ENCODE results near the gene IL21R.
"Not testable (repeated sequence)": the region's sequence is repeated elsewhere in the genome, so short reads cannot be mapped to it uniquely, and the experiment has no call there.

The IL21R gene

DNA sequence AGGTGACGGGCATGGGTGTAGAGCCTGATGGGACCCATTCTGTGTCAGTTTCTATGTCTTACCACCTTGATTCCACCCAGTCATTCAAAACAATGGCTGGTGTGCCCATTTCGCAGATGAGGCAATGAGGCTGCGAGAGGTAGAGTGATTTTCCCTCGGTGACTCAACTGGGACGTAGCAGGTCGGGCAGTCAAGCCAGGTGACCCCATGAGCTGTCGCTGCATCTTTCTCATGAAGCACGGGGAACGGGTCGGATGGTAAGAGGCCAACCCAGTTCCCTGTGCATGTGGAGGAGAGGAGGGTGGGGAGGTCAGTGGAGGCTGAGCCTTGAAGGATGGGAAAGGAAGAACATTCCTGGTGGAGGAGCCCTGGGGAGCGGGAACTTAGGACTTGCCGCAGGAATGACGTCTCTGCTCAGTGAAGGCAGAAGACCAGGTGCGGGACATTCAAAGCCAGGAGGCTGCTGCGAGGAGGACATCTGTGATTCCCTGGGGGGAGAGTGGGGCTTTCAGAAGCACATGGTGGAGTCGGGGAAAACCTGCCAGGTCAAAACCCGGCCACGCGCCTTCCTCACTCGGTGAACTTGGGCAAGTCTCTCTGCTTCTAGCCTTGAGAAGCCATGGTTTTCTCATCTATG lies 1.1 kb downstream of the IL21R start:
- DNase-seq: no peak

DNA sequence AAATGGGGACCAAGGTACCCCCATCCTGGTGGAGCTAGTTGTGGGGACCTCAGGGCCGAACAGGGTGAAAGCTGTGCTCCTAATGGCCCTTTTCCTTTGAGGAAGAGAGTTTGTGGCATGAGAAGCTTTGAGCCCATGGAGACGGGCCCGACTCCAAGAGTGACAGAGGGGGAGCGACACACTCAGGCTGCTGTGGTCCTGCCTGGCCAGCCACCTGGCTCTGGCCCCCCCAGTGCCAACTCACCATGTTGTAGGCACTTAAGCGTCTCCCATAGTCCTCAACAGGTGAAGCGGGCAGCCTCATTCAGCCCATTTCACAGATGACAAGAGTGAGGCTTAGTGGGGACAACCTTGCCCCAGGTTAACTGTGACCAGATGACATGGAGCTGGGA lies 1.6 kb downstream of the IL21R start:
- no peak for DNase-seq

DNA sequence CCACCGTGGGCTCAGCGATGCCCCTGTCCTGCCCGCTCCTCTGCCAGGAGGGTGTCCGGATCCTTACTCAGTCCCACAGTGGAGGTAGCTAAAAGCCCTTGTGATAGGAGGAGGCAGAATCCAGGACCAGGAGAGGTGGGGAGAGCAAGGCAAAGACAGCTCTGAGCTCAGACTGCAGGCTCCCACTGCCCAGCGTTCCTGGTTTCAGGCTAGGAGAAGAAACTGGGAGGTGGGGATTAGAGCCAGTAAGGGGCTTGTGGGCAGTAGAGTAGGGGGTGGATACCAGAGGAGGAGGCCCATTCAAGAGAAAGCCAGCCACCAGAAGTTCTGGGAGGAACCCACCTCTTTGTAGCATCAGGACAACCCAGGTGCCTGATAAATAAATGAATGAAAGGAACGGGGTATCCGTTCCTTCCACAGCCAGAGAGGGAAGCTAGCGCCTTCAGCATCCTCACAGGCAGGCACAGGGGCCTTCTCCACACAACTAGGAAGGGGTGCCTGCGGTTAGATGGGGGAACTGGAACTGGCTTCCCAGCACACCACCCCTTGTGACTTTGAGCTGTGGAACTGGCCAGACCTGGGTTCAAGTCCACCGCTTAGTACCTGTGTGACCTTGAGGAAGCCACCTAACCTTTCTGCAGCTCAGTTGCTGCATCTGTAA lies 2.3 kb downstream of the IL21R start:
- DNase-seq: no peak

DNA sequence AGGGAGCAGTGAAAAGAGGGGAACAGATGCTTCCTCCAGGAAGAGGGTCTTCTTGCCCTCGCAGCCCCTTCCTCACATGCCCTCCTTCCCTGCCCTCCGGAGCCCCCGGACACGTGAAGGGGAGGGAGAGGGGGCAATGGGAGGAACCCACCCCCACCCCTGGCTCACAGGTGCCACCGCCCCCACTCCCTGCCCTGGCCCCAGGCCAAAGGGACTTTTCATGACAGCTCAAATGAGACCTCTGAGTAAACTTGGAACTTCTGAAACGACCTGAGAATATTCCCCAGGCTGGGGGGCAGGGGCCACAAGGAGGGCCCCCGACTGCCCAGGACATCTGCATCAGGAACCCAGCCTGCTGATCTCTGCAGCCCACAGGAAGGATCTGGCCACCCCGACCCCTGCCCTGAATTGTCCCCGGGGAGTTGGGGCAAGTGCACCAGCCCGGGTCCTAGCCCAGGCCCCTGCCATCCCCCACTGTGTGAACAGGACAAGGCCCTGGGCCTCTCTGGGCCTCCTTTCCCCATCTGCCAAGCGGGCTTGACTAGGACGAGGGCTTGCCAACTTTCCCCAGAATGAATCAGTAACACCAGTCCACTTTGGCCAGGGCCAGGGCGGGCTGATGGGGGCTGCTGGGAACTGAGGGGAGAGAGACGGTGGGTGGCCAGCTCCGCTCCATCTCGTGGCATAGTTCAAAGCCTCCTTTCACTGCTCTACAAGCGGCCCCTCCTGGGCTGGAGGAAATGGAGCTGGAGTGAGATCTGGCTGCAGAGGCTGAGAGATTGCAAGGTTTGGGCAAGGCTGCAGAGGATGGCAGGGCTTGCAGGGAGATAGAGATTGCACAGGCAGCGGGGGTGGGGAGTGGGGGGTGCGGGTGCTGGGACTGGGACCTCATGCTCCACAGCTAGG lies 3.8 kb downstream of the IL21R start:
- DNase-seq: no peak

DNA sequence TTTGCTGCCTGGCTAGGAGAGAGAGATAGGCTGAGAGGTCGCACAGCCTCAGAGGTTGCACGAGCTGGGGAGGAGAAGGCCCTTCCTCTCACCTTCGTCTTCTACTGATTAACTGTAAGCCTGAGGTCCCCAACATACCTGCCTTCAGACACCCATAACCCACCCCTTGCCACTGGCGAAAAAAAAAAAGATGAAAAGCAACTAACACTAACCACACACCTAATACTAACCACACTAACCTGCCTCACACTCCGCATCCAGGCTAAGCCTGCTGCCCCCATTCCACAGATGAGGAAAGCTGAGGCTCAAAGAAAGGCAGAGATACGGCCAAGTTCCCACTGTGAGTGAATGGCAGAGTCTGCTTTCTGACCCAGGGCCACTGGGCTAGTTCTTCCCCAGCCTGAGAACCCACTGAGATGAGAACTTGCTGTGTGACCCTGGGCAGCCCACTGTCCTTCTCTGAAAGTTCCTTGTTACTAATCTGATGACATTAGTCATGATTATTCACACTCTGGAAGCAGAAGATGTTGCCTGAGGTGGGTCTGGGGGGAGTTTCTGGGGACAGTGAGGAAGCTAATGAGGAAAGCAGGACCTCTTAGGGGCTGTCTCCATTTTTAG lies 4.6 kb downstream of the IL21R start:
- no peak for DNase-seq

DNA sequence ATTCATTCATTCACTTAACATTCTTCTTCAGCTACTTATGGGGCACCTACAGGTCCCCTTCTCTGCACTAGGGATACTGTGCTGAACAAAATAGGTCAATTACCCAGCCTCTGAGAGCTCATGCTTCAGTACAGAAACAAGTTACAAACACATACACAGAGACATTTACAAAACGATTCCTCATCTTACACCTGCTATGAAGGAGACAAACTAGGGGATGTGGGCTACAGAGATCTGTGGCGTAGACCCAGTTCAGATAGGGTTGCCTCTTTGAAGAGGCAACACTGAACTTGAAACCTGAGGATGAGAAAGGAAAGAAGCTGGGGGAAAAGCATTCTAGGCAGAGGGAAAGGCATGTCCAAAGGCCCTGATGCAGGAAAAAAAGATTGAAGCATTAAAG lies 5.2 kb downstream of the IL21R start:
- DNase-seq: no peak

DNA sequence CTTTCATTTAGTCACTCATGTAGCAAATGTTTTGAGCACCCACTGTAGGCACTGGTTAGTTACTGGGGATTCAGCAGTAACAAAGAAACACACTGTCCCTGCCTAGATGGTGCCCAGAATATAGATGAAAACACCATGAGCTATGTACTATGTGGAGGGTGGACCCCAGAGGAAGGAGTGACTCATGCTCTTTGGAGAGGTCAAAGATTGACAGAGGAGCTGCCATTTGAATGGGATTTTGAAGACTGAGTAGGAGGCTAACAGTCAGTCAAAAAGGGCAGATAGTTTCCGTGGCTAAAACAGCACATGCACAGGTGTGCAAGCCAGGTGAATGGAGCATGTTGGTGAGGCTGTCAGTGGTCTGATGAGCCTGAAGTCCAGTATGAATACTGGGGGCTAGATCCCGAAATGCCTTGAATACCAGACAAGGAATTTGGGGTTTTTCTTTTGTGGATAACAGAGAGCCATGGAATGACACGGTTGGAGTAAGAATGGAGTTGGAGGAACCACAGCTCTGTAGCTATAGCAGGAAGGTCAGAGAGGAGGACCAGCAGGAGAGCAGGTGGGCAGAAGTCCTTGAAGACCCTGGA lies 6.1 kb downstream of the IL21R start:
- no peak for DNase-seq

DNA sequence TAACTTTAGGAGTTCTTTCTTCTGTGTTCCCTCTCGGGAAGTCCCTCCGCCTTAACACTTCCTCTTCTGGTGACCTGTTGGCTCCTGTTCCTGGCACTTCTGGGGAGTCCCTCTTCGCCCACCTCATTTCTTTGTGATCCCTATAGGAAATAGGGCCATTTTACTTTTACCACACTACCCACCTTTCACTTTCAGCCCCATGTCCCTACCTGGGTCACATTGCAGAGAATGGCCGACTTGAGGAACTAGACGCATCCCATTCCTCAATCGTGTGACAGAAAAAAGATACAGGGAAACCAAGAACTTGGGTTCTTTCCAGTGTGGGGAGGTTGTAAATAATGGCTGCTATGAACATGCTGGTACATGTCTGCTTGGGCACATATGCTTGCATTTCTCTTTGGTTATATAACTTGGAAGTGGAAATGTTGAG lies 6.6 kb downstream of the IL21R start:
- no peak for DNase-seq

DNA sequence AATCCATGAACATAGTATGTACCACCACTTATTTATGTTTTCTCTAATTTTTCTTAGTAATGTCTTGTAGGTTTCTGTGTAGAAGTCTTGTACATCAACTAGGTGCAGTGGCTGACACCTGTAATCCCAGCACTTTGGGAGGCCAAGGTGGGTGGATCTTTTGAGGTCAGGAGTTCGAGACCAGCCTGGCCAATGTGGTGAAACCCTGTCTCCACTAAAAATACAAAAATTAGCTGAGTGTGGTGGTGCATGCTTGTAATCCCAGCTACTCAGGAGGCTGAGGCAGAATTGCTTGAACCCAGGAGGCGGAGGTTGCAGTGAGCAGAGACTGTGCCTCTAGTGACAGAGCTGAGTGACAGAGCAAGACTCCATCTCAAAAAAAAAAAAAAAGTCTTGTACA lies 8.0 kb downstream of the IL21R start:
- DNase-seq: not testable (repeated sequence)

DNA sequence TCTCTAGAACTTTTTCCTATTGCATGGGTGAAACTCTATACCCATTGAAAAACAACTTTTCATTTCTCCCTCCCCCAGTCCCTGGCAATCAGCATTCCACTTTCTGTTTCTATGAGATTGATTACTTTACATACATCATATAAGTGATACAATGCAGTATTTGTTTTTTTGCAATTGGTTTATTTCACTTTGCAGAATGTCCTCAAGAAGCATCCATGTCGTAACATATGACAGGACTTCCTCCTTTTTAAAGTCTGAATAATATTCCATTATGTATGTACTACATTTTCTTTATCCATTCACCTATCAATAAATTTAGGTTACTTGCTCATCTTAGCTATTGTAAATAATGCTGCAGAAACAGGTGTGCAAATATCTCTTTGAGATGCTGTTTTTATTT lies 8.8 kb downstream of the IL21R start:
- DNase-seq: no peak

DNA sequence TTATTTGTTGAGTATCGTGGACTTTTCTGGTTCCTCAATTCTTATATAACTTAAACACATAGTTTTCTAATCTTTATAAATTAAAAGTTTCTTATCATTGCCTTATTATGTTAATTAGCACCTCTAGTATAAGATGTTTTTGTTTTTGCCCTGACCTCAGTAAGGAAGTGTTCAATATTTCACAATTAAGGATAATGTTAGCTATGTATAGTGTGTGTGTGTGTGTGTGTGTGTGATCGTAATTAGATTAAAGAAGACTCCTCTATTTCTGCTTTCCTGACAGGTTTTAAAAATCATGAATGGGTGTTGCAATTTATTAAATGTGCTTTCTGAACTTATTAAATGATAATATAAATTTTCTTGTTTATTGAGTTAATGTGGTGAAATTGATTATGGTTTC lies 12.0 kb downstream of the IL21R start:
- no peak for DNase-seq

DNA sequence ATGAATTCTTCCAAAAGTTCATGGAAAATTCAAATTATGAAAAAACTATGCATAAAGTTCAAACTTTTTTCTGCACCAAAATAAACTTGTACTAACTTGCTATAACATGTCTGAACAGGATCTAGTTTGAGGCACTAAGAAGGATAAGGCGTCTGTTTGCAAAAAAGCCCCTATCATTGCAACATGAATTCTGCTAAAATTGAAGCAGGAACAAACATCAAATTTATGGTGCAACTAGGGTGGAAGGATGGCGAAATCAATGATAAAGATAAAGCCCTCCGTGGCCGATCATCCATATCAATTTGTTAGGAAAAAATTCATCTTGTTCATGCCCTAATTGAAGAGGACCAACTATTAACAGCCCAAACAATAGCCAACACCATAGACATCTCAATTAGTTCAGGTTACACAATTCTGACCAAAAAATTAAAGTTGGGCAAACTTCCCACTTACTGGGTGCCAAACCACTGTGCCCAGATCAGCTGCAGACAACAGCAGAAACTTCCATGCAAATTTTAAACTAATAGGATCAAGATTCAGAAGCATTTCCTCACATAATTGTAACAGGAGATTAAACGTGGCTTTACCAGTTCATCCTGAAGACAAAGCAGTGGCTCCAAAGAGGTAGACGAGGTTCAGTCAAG lies 12.9 kb downstream of the IL21R start:
- DNase-seq: no peak

DNA sequence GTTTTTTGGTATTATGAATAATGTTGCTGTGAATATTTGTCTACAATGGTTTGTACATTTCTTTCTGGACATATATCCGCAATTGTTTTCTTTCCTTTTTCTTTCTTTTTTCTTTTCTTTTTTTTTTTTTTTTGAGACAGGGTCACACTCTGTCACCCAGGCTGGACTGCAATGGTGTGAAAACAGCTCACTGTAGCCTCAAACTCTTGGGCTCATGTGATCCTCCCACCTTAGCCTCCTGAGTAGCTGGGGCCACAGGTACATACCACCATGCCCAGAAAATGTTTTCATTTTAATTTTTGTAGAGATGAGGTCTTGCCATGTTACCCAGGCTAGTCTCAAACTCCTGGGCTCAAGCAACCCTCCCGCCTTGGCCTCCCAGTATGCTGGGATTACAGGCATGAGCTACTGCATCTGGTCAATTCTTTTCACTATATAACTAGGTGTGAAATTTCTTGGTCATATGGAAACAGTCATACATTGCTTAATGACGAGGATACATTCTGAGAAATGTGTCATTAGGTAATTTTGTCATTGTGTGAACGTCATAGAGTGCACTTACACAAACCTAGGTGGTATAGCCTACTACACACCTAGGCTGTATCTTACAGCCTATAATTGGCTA lies 15.2 kb downstream of the IL21R start:
- DNase-seq: no peak

DNA sequence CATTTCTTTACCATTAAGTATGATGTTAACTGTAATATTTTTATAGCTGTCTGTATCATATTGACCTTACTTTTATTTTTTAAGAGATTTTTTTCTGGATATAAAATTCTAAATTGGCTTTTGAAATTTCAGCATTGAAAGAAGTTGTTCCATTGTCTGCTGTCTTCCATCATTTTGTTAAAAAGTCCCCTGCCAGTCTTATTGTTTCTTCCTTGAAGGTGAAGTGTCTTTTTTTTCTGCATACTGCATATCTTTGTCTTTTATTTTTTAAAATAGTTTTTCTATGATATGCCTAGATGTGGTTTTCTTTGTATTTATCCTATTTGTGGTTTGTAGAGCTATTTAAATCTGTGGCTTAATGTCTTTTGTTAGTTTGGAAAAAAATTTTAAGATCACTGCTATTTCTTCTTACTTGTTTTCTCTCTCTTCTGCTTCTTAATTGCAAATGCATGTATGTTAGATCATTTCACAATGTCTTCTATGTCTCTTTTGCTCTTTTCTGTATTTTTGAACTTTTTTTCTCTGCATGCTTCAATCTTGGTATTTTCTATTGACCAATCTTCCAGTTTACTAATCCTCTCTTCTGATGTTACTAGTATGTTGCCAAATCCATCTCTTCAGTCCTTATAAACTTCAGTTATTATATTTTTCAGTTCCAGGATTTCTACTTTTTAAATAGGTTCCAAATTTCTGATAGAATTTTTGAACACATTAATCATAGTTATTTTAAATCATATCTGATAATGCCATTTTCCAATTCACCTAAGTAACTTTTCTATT lies 20.2 kb downstream of the IL21R start:
- DNase-seq: no peak

DNA sequence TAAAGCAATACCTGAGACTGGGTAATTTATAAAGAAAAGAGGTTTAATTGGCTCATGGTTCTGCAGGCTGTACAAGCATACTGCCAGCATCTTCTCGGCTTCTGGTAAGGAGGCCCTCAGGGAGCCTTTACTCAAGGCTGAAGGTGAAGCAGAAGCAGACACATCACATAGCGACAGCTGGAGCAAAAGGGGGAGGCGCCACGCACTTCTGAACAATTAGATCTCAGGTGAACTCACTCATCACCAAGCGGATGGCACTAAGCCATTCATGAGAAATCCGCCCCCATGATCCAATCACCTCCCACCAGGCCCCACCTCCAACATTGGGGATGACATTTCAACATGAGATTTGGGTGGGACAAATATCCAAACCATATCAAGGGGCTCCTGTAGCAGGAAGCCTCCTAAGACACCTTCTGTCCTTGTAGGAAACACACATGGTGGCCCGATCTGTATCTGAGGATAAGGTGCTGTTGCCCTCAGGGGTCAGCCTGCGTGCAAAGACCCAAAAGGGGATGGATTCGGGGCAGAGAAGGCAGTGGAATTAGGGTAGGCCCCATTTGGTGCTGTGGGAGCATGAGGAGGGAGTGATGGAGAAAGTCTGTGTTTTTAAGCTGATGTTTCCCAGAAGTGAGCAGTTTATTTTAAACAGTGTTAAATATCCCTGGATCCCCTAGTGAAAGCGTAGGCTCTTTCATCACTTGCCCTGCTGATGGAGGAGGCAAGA lies 23.0 kb downstream of the IL21R start:
- DNase-seq: no peak

DNA sequence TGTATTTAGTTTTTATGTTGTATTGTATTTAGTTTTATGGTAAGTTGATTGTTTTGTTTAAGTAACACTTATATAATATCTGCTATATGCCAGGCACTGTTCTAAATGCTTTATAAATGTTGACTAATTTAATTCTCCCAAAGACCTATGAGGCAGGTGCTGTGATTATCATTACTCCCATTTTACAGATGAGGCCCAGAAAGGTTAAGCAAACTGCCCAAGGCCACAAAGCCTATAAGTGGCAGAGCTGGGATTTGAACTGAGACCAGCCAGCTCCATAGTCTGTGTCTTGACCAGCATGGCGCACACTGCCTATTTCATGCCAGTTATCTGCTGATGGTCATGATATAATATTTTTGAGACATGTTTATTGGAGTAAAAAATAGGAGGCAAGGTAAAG lies 24.0 kb downstream of the IL21R start:
- DNase-seq: no peak

DNA sequence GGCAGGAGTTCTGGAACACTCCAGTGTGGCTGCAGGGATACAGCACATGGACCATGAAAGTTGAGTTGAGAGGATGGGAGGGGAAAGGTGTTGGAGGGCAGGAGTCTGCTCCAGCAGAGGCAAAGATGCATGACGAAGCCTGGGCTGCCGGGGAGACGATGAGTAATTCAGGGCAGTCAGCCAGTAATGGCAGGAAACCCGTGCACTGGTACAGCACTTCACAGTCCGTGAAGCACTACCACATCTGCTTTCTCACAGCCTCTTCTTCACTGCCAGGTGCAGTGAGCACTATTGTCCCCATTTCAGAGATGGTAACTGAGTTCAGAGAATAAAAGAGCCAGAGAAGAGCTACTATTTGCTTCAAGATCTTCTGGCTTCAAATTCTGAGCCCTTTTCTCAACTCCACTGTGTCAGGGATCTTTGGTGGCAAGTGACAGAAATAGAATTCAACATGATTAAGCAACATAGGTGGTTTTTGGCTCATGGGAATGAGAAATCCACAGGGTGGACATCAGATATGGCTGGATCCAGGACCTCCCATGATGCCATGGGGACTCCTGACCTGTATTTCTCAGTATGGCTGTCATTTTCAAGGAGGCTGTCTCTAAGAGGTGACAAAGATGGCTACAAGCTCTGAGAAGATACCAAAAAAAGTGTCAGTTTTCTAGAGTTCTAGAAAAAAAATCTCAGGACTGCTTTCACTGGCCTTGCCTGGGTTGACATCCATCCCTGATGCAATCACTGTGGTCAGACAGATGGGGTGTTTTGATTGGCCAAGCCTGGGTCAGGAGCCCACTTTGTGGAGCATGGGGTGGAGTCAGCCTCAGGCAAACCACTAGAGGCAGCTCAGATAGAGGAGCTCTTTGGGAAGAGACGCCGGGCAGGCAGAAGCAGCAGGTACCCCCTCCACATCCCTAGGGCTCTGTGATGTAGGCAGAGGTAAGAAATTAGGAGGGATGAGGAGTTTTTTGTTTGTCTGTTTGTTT lies 24.7 kb downstream of the IL21R start:
- DNase-seq: peak; percentile 20

DNA sequence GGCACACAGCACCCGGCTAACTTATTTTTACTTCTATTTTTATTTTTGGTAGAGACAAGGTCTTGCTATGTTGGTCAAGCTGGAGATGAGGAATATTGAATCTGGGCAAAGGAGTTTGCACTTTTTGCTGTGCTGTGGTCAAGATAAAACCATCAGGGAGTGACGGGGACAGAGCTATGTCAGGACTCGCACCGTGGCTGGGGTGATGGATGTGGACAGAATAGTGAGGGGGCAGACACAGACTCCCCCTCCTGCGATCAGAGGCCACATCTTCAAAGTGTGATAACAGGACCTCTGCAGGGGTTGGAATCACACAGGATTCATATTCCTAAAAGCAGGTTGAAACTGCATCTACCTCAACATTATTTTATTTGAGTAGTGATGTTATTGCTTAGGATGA lies 25.6 kb downstream of the IL21R start:
- no peak for DNase-seq

Measured in GOT3 (cell line).